ENCODE data around the gene EPYC.

GRCh38 chr12:90961154-90961553, 43.6 kb downstream of the EPYC start:
- TF ChIP-seq, protein P1, sequence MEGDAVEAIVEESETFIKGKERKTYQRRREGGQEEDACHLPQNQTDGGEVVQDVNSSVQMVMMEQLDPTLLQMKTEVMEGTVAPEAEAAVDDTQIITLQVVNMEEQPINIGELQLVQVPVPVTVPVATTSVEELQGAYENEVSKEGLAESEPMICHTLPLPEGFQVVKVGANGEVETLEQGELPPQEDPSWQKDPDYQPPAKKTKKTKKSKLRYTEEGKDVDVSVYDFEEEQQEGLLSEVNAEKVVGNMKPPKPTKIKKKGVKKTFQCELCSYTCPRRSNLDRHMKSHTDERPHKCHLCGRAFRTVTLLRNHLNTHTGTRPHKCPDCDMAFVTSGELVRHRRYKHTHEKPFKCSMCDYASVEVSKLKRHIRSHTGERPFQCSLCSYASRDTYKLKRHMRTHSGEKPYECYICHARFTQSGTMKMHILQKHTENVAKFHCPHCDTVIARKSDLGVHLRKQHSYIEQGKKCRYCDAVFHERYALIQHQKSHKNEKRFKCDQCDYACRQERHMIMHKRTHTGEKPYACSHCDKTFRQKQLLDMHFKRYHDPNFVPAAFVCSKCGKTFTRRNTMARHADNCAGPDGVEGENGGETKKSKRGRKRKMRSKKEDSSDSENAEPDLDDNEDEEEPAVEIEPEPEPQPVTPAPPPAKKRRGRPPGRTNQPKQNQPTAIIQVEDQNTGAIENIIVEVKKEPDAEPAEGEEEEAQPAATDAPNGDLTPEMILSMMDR (IDR thresholded peaks at IDR 0.05), result no peak
- no peak for TF ChIP-seq POLR2A (IDR thresholded peaks at IDR 0.05)
